ENCODE measurements around the gene EFNA3.
A peak's percentile ranks its signal among the peaks of the same experiment; 100 is the strongest.

The EFNA3 gene

DNA sequence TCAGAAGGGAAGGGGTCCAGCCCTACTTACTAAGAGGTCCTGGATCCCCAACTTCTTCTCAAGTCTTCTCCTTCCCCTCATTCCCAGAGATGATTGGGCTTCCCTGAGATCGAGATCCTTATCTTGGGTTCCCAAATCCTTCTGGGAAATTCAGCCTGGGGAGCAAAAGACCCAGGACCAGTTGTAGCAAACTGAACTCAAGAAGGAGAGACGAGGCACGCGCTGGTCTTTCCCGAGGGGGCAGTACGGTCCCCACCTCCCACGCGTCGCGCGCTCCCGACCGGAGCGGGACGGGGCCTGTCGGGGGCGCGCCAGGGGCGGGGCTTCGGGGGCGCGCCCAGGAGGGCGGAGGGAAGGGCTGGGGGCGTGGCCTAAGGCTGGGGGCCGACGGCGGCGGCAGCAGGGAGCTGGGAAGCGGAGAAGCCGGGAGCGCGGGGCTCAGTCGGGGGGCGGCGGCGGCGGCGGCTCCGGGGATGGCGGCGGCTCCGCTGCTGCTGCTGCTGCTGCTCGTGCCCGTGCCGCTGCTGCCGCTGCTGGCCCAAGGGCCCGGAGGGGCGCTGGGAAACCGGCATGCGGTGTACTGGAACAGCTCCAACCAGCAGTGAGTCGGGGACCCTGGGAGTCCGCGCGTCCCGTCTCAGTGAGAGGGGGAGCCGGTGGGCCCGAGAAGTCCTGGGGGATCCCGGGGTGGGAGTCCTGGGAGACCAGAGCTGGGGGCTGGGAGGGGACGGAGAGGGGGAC is at the start of gene EFNA3:
TSS of gene EFNA3 (plus strand) at position 369 of the 741 bp plus-strand sequence. CDS start at position 474, 105 bp downstream.
- in situ Hi-C loops (cut with HindIII; ENCODE audit: low pct_unique_long_range_greater_than_20kb, low sequenced_read_pairs), result no loop called here
- peak; percentile 87 to 97 for DNase-seq (ENCODE audit: low read depth in 1 of 2, low spot score in 1 of 2)
- no peak for TF ChIP-seq JUND (IDR thresholded peaks at IDR 0.05; ENCODE audit: low read depth)

- DNase-seq (ENCODE audit: low read depth in 1 of 2, low spot score in 1 of 2), result no peak
- no peak for TF ChIP-seq JUND (IDR thresholded peaks at IDR 0.05; ENCODE audit: low read depth)
- in situ Hi-C loops (cut with HindIII; ENCODE audit: low pct_unique_long_range_greater_than_20kb, low sequenced_read_pairs), result no loop called here
Observed at GRCh38 chr1:155029513-155030242, 49.0 kb upstream of the EFNA3 start.

GRCh38 chr1:155030243-155030795 is 48.3 kb upstream of the EFNA3 start:
- in situ Hi-C loops (cut with HindIII; ENCODE audit: low pct_unique_long_range_greater_than_20kb, low sequenced_read_pairs), result no loop called here

DNA sequence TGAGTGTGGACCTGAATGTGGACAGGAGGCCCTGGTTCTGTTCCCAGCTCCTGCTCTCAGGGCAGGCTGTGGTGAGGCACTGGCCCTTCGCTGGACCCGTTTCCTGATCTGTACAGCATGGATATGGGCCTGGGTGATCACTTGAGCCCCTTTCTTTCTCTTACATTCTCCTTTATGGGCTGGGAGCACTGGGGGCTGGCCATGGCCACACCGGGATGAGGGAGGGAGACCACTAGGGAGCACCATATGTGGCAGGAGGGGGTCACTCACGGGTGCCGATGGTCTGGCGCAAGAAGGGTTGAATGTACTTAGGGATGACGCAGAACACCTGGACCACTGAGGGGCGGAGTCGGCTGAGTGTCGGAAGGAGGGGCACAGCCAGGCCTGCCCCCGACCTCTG is 47.7 kb upstream of the EFNA3 start:
- no peak for DNase-seq (ENCODE audit: low read depth in 1 of 2, low spot score in 1 of 2)
- in situ Hi-C loops (cut with HindIII; ENCODE audit: low pct_unique_long_range_greater_than_20kb, low sequenced_read_pairs), result no loop called here
- TF ChIP-seq JUND (IDR thresholded peaks at IDR 0.05; ENCODE audit: low read depth), result no peak

More at GRCh38 chr1:155030243-155030795, 48.3 kb upstream of the EFNA3 start:
- no peak for TF ChIP-seq JUND (IDR thresholded peaks at IDR 0.05; ENCODE audit: low read depth)
- DNase-seq (ENCODE audit: low read depth in 1 of 2, low spot score in 1 of 2), result no peak

DNA sequence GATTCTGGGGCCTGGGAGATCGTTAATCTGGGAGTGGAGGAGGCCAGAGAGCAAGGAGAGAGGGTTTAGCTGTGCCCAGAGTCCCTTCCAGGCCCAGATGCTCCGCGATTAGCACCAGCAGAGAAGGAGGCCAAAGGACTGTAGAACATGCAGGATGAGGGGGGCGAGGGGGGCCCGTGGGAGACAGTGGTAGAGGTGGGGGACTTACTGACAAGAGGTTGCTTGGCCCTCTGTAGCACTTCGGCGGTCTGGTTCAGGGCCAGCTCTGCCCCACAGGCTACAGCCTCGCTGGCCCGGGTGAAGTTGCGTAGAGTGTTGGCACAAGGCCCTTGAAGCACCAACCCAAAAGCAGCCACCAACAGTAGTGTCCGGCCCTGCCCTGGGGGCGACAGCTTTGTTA is 45.8 kb upstream of the EFNA3 start:
- DNase-seq (ENCODE audit: low read depth in 1 of 2, low spot score in 1 of 2), result no peak
- in situ Hi-C loops (cut with HindIII; ENCODE audit: low pct_unique_long_range_greater_than_20kb, low sequenced_read_pairs), result no loop called here
- TF ChIP-seq JUND (IDR thresholded peaks at IDR 0.05; ENCODE audit: low read depth), result no peak

DNA sequence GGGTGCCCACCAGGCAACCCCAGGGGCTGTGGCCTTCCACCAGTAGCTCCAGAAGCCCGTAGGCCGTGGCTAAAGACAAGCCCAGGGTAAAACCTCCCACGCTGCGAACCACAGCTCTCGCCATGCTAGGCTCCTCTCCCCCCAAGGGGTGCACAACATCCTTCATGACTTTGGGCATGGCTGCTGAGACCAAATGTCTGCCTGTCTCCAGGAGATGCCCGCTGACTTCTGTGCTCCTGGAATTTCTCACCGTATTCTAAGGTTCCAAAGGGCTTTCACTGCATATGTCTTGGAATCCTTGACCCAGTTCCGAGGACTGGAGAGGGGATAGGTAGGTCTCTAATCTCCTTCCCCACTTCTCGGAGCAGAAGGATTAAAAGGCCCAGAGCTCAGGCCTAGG is 45.1 kb upstream of the EFNA3 start, which contains the start of the genes DCST1 and DCST2:
TSS of gene DCST1 (plus strand) at position 301 of the 400 bp plus-strand sequence. CDS start 213 bp downstream, outside the sequence.
TSS of gene DCST2 (minus strand) at position 258 of the 400 bp plus-strand sequence. CDS start at position 178, 80 bp downstream.
- no peak for TF ChIP-seq JUND (IDR thresholded peaks at IDR 0.05; ENCODE audit: low read depth)
- no peak for DNase-seq (ENCODE audit: low read depth in 1 of 2, low spot score in 1 of 2)
- in situ Hi-C loops (cut with HindIII; ENCODE audit: low pct_unique_long_range_greater_than_20kb, low sequenced_read_pairs), result no loop called here

- in situ Hi-C loops (cut with HindIII; ENCODE audit: low pct_unique_long_range_greater_than_20kb, low sequenced_read_pairs), result no loop called here
- DNase-seq (ENCODE audit: low read depth in 1 of 2, low spot score in 1 of 2), result no peak
- TF ChIP-seq JUND (IDR thresholded peaks at IDR 0.05; ENCODE audit: low read depth), result no peak
Observed at GRCh38 chr1:155034318-155035208, 44.1 kb upstream of the EFNA3 start.

- DNase-seq (ENCODE audit: low read depth in 1 of 2, low spot score in 1 of 2), result no peak
- TF ChIP-seq JUND (IDR thresholded peaks at IDR 0.05; ENCODE audit: low read depth), result no peak
- in situ Hi-C loops (cut with HindIII; ENCODE audit: low pct_unique_long_range_greater_than_20kb, low sequenced_read_pairs), result no loop called here
Observed at GRCh38 chr1:155035936-155036335, 42.7 kb upstream of the EFNA3 start.

- no peak for DNase-seq (ENCODE audit: low read depth in 1 of 2, low spot score in 1 of 2)
- in situ Hi-C loops (cut with HindIII; ENCODE audit: low pct_unique_long_range_greater_than_20kb, low sequenced_read_pairs), result no loop called here
- no peak for TF ChIP-seq JUND (IDR thresholded peaks at IDR 0.05; ENCODE audit: low read depth)
Observed at GRCh38 chr1:155037043-155037442, 41.6 kb upstream of the EFNA3 start.

- DNase-seq (ENCODE audit: low read depth in 1 of 2, low spot score in 1 of 2), result no peak
- in situ Hi-C loops (cut with HindIII; ENCODE audit: low pct_unique_long_range_greater_than_20kb, low sequenced_read_pairs), result no loop called here
- TF ChIP-seq JUND (IDR thresholded peaks at IDR 0.05; ENCODE audit: low read depth), result no peak
Observed at GRCh38 chr1:155037851-155038441, 40.7 kb upstream of the EFNA3 start.

DNA sequence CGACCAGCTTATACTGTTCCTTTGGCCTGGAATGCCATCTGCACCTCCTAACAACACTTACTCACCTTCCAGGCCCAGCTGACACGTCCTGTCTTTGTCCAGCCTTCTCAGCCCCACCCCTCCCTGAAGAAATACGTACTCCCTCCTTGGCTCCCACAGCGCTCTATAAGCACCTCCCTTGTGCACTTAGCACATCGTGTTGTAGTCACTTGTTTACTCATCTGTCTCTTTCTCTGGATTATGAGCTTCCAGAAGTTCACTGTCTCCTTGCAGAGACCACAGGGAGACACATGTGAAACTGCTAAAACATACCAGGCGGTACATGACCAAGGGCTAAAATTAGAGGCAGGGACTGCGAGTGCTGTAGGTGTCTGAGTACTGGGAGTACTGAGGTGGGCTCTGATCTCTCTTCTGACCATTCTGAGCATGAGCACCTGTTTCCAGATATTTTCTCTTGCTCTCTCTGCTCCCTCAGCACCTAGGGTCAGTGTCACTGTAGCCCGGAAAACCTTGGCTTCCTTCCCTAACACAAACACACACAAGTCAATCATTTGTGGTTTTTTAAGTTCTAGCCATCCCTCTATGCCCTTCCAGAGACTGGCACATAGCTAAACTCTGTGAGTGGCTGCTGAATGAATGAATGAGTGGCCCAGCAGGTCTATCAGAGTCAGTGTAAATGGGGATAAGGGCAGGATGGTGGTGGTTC is 39.9 kb upstream of the EFNA3 start:
- TF ChIP-seq JUND (IDR thresholded peaks at IDR 0.05; ENCODE audit: low read depth), result no peak
- in situ Hi-C loops (cut with HindIII; ENCODE audit: low pct_unique_long_range_greater_than_20kb, low sequenced_read_pairs), result no loop called here
- DNase-seq (ENCODE audit: low read depth in 1 of 2, low spot score in 1 of 2), result peak in 1 of 2 experiments; percentile 84
